HepG2 (cell line): Measurements from ENCODE around the gene BLCAP. TPM values are rescaled to one million over a fixed set of nuclear protein-coding genes. Genes with fewer than 3 reads are reported as not detected.
A peak's percentile ranks its signal among the peaks of the same experiment; 100 is the strongest.
"Not testable (repeated sequence)": the region's sequence is repeated elsewhere in the genome, so short reads cannot be mapped to it uniquely, and the experiment has no call there.

Experiments used
- ATAC-seq: fragments of 200-7000 bp; cut with Tn5 transposase; 3 replicates; pipeline ENCODE4 v1.9.1; 2020; ENCODE audit warnings: mild to moderate bottlenecking, moderate library complexity
- BruUV-seq: library from RNA; stranded (reverse); fragments of 400-500 nt; replicated peaks from 2 replicates; lab custom pipeline; 2021; lab: Mats Ljungman, UMichigan
- CTCF ChIA-PET: fragments of 300-600 bp; formaldehyde crosslinking; extraction: SDS; loops from one replicate; lab custom pipeline; 2021; ENCODE audit warnings: low total read pairs, inconsistent platforms, low intra/inter-chr PET ratio; lab: Yijun Ruan, JAX
- POLR2A ChIA-PET: fragments of 350-600 bp; sonication (Branson Sonifier 250); formaldehyde crosslinking; loops from one replicate; lab custom pipeline; 2020; ENCODE audit warnings: antibody characterized with exemption, inconsistent platforms; lab: Yijun Ruan, JAX
- DNase-seq: peaks from one replicate; pipeline ENCODE4 v3.0.0-alpha.2; 2015; ENCODE audit warnings: low spot score
- FAIRE-seq: peaks from 3 replicates; lab custom pipeline; 2011; peaks lifted over from hg19 to GRCh38; lab: Jason Lieb, UNC
- H2AFZ ChIP-seq: one replicate; pipeline ENCODE4 v1.6.1; 2011; ENCODE audit warnings: low read length, inconsistent platforms
- H3K27ac ChIP-seq: fragments of 300-600 bp; 3 replicates; pipeline ENCODE4 v1.8.0; 2011; ENCODE audit warnings: mixed run types, mild to moderate bottlenecking, mixed read lengths, low read length, inconsistent platforms; ENCODE audit not compliant: insufficient read depth; ENCODE audit errors: extremely low read length
- H3K27me3 ChIP-seq, 2 experiments: fragments of 200-600 bp in 1 of 2; 2 replicates in 1 of 2; 3 replicates in 1 of 2; pipeline versions ENCODE4 v1.6.0 to v1.8.0; 2011; ENCODE audit warnings: low read length in 2 of 2, mild to moderate bottlenecking in 2 of 2, moderate library complexity in 2 of 2, inconsistent platforms in 1 of 2; ENCODE audit not compliant: insufficient read depth in 2 of 2, control insufficient read depth in 1 of 2
- H3K36me3 ChIP-seq, 2 experiments: fragments of 200-600 bp in 1 of 2; replicated peaks in 1 of 2; 2 replicates in 1 of 2; 3 replicates in 1 of 2; pipeline versions ENCODE4 v1.5.1 to v1.8.0; 2011; ENCODE audit warnings: low read length in 2 of 2, inconsistent platforms in 1 of 2; ENCODE audit not compliant: insufficient read depth in 2 of 2, control insufficient read depth in 1 of 2
- H3K4me1 ChIP-seq: 2 replicates; pipeline ENCODE4 v1.5.1; 2012; ENCODE audit warnings: low read length, inconsistent platforms; ENCODE audit not compliant: insufficient read depth
- H3K4me2 ChIP-seq: 2 replicates; pipeline ENCODE4 v1.6.0; 2011; ENCODE audit warnings: low read depth, low read length, inconsistent platforms
- H3K4me3 ChIP-seq, 3 experiments: fragments of 200-600 bp in 1 of 3; sonication (generic), shearing (Covaris generic) in 1 of 3; replicated peaks in 1 of 3; 2 replicates each; pipeline ENCODE4 v1.5.1; 2011 to 2016; ENCODE audit warnings: low read length in 3 of 3, inconsistent platforms in 2 of 3, low read depth in 2 of 3, mild to moderate bottlenecking in 2 of 3, control low read depth in 1 of 3, mixed read lengths in 1 of 3; ENCODE audit not compliant: insufficient read depth in 1 of 3
- H3K79me2 ChIP-seq: one replicate; pipeline ENCODE4 v1.6.1; 2011; ENCODE audit warnings: low read length, inconsistent platforms; ENCODE audit not compliant: insufficient read depth
- H3K9ac ChIP-seq: 2 replicates; pipeline ENCODE4 v1.6.0; 2011; ENCODE audit warnings: mild to moderate bottlenecking, low read depth, low read length, inconsistent platforms; ENCODE audit not compliant: insufficient read depth
- H3K9me3 ChIP-seq: 2 replicates; pipeline ENCODE4 v1.5.1; 2012; ENCODE audit warnings: mild to moderate bottlenecking, low read length
- H4K20me1 ChIP-seq: 2 replicates; pipeline ENCODE4 v1.6.0; 2011; ENCODE audit warnings: inconsistent platforms, mild to moderate bottlenecking, low read length, moderate library complexity; ENCODE audit not compliant: insufficient read depth
- ATF1 ChIP-seq: IDR thresholded peaks from 2 replicates; pipeline ENCODE4 v1.6.1; 2016; ENCODE audit warnings: mild to moderate bottlenecking, control low read depth
- FOXO1 ChIP-seq: sonication (generic); formaldehyde crosslinking; IDR thresholded peaks from 2 replicates; pipeline ENCODE4 v1.4.0; 2020; ENCODE audit warnings: missing genetic modification reagents
- KLF16 ChIP-seq, 2 experiments: sonication (generic) in 1 of 2; formaldehyde crosslinking in 1 of 2; IDR thresholded peaks; 2 replicates each; pipeline versions ENCODE4 v1.6.1 to v1.8.0; 2016 to 2023; ENCODE audit warnings: missing genetic modification reagents in 2 of 2, missing compliant biosample characterization in 1 of 2
- SALL1 ChIP-seq: sonication (generic); formaldehyde crosslinking; IDR thresholded peaks from 2 replicates; pipeline ENCODE4 v1.8.0; 2022; ENCODE audit warnings: mild to moderate bottlenecking, missing genetic modification reagents
- SALL2 ChIP-seq: sonication (generic); formaldehyde crosslinking; IDR thresholded peaks from 2 replicates; pipeline ENCODE4 v1.8.1; 2023; ENCODE audit warnings: mild to moderate bottlenecking, missing genetic modification reagents, inconsistent platforms
- ZBTB7B ChIP-seq: sonication (generic); formaldehyde crosslinking; IDR thresholded peaks from 2 replicates; pipeline ENCODE4 v1.4.0; 2020; ENCODE audit warnings: missing genetic modification reagents
- ZHX1 ChIP-seq: sonication (generic); formaldehyde crosslinking; IDR thresholded peaks from 2 replicates; pipeline ENCODE4 v1.8.1; 2022; ENCODE audit warnings: low read depth, mild to moderate bottlenecking, missing genetic modification reagents
- WGBS: methylation state at CpG from one replicate; pipeline ENCODE4 v1.1.6; 2017; ENCODE audit warnings: low lambda C conversion rate; 5-methylcytosine and 5-hydroxymethylcytosine counted together
- in situ Hi-C: cut with HindIII; loops from 2 replicates; pipeline ENCODE4 v1.10.0; 2017; ENCODE audit warnings: low pct_unique_long_range_greater_than_20kb; ENCODE audit not compliant: extremely low pct_ligation_motif_present
- intact Hi-C: fragments of 100-400 bp; cut with micrococcal nuclease; formaldehyde crosslinking; loops from one replicate; pipeline ENCODE4 v1.10.0; 2022; ENCODE audit not compliant: unreplicated experiment
- polyA plus RNA-seq, 8 experiments: library from polyadenylated mRNA; depleted of rRNA in 3 of 8; stranded (reverse) in 7 of 8; unstranded in 1 of 8; fragments of >200 nt; fragmentation: Illumina TruSeq in 4 of 8; extraction: Trizol in 4 of 8; gene quantifications; 2 replicates each; pipeline versions ENCODE4 v1.2.1 to v1.2.3, GENCODE V29; 2011 to 2016; ENCODE audit warnings: low read depth in 4 of 8, missing spikeins in 1 of 8, mixed read lengths in 1 of 8; ENCODE audit not compliant: insufficient read depth in 1 of 8
- total RNA-seq, 5 experiments: library from RNA; depleted of rRNA; stranded (reverse); fragments of >200 nt; fragmentation: Illumina TruSeq; extraction: Trizol; gene quantifications; 2 replicates each; pipeline ENCODE4 v1.2.3, GENCODE V29; 2016; ENCODE audit warnings: low read depth in 1 of 5
- TF ChIP-seq, protein P1 (sequence below): sonication (generic); formaldehyde crosslinking; IDR thresholded peaks from 2 replicates; pipeline ENCODE4 v1.8.0; 2022; ENCODE audit warnings: mild to moderate bottlenecking, missing genetic modification reagents, borderline replicate concordance
- TF ChIP-seq, protein P2 (sequence below): sonication (generic); formaldehyde crosslinking; IDR thresholded peaks from 2 replicates; pipeline ENCODE4 v1.5.1; 2020; ENCODE audit warnings: mild to moderate bottlenecking, missing genetic modification reagents, moderate library complexity

Gene BLCAP
- total and polyA plus RNA-seq, 2 of the 13 experiments (the other 11 are each of a cell fraction or from before 2014, with no cell fraction given) = 52.4 to 86.8 TPM

GRCh38 chr20:37527638-37528445 lies at the start of gene BLCAP (continued):
- TF ChIP-seq, protein P1, sequence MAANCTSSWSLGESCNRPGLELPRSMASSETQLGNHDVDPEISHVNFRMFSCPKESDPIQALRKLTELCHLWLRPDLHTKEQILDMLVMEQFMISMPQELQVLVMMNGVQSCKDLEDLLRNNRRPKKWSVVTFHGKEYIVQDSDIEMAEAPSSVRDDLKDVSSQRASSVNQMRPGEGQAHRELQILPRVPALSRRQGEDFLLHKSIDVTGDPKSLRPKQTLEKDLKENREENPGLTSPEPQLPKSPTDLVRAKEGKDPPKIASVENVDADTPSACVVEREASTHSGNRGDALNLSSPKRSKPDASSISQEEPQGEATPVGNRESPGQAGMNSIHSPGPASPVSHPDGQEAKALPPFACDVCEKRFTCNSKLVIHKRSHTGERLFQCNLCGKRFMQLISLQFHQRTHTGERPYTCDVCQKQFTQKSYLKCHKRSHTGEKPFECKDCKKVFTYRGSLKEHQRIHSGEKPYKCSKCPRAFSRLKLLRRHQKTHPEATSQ (CRISPR knock-in tag) = peak; percentile 60; the same call in 1 of the 2 replicates
- peak; percentile 65 for TF ChIP-seq FOXO1 (CRISPR knock-in tag)
- TF ChIP-seq, protein P2, sequence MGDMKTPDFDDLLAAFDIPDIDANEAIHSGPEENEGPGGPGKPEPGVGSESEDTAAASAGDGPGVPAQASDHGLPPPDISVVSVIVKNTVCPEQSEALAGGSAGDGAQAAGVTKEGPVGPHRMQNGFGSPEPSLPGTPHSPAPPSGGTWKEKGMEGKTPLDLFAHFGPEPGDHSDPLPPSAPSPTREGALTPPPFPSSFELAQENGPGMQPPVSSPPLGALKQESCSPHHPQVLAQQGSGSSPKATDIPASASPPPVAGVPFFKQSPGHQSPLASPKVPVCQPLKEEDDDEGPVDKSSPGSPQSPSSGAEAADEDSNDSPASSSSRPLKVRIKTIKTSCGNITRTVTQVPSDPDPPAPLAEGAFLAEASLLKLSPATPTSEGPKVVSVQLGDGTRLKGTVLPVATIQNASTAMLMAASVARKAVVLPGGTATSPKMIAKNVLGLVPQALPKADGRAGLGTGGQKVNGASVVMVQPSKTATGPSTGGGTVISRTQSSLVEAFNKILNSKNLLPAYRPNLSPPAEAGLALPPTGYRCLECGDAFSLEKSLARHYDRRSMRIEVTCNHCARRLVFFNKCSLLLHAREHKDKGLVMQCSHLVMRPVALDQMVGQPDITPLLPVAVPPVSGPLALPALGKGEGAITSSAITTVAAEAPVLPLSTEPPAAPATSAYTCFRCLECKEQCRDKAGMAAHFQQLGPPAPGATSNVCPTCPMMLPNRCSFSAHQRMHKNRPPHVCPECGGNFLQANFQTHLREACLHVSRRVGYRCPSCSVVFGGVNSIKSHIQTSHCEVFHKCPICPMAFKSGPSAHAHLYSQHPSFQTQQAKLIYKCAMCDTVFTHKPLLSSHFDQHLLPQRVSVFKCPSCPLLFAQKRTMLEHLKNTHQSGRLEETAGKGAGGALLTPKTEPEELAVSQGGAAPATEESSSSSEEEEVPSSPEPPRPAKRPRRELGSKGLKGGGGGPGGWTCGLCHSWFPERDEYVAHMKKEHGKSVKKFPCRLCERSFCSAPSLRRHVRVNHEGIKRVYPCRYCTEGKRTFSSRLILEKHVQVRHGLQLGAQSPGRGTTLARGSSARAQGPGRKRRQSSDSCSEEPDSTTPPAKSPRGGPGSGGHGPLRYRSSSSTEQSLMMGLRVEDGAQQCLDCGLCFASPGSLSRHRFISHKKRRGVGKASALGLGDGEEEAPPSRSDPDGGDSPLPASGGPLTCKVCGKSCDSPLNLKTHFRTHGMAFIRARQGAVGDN (CRISPR knock-in tag) = peak; percentile 92
- TF ChIP-seq ATF1 (CRISPR knock-in tag) = no peak; the same call in 1 of the 2 replicates
- peak; percentile 43 for TF ChIP-seq SALL2 (CRISPR knock-in tag)
- peak; percentile 93 for TF ChIP-seq SALL1 (CRISPR knock-in tag)
- peak; percentile 87 for TF ChIP-seq ZBTB7B (CRISPR knock-in tag)
- 0 out of 2 replicates have a peak, but pooled peaks have one; percentile 50 for TF ChIP-seq ZHX1 (CRISPR knock-in tag)
- peak; percentile 7 to 95 for TF ChIP-seq KLF16 (CRISPR knock-in tag; IDR thresholded peaks at IDR 0.05)
- TF ChIP-seq, all 625 proteins: peak for 412

GRCh38 chr20:37577436-37577835 lies 49.8 kb upstream of the BLCAP start:
- H4K20me1 ChIP-seq, CTCF ChIA-PET, H3K27ac ChIP-seq, BruUV-seq, H3K4me2 ChIP-seq, DNase-seq, POLR2A ChIA-PET, in situ Hi-C loops, H3K4me3 ChIP-seq, H2AFZ ChIP-seq, H3K9ac ChIP-seq, FAIRE-seq, intact Hi-C loops, H3K36me3 ChIP-seq, H3K4me1 ChIP-seq, ATAC-seq, H3K9me3 ChIP-seq, H3K79me2 ChIP-seq: not testable (repeated sequence)
- H3K27me3 ChIP-seq = peaks cover 0 to 14% of the 10 kb centered on the region in 2 experiments; a peak in 3 of 5 replicates
- 32% methylated on average over 4 of the region's 4 CpGs for WGBS
